ENCODE data around the gene HIPK2.

The HIPK2 gene

GRCh38 chr7:139646566-139646965 lies 131.2 kb downstream of the HIPK2 start:
- ATAC-seq: no peak; the same call in 1 of the 3 replicates
- TF ChIP-seq GLIS3 (CRISPR knock-in tag; IDR thresholded peaks at IDR 0.05) (no peak), PPARA (CRISPR knock-in tag; IDR thresholded peaks at IDR 0.05; ENCODE audit: borderline replicate concordance) (no peak), ISL1 (CRISPR knock-in tag; IDR thresholded peaks at IDR 0.05) (no peak), ESRRG (CRISPR knock-in tag; IDR thresholded peaks at IDR 0.05) (no peak)

DNA sequence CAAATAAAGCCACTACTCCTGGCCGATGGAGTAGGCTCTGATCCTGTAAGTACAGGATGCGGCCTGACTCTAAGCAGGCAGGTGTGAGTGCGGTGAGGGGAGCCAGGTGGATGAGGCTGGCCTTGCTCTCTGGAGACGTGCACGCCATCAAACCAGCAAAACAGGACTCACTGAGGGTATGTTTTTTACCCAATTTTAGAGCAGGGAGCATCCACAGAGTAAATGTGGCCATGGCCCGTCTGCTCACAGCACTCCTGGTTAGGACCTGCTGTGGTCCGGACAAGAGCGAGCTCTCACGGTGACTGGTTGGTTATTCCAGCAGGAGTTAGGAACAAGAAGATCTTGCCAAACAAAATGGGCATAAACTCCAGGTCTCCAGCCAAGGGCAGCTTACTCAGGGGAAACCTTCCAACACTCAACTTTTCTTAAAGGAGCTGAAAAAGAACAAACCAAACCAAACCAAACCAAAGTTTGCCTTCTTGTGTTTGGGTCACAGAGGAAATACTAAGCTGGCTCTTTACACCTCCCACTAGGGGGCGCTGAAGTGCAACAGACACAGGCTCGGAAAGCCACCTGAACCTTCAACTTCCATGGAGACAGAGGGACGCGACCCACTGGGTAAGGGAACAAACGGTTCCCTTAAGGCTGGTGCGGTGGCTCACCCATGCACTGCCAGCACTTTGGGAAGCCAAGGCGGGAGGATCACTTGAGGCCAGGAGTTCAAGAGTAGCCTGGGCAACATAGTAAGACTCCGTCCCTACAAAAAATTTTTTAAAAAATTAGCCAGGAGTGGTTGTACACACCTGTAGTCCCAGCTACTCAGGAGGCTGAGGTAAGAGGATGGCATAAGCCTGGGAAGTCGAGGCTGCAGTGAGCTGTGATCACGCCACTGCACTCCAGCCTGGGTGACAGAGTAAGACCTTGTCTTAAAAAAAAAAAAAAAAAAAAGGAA lies 131.9 kb downstream of the HIPK2 start:
- peak; percentile 91 for ATAC-seq
- TF ChIP-seq OSR1 (CRISPR knock-in tag; IDR thresholded peaks at IDR 0.05) (no peak), POU6F1 (CRISPR knock-in tag; IDR thresholded peaks at IDR 0.05; ENCODE audit: borderline replicate concordance, low read depth) (no peak), TCF4 (CRISPR knock-in tag; IDR thresholded peaks at IDR 0.05; ENCODE audit: borderline replicate concordance) (no peak), CSDC2 (CRISPR knock-in tag; IDR thresholded peaks at IDR 0.05) (no peak), ZNF8 (CRISPR knock-in tag; IDR thresholded peaks at IDR 0.05) (no peak)
- TF ChIP-seq, protein P1, sequence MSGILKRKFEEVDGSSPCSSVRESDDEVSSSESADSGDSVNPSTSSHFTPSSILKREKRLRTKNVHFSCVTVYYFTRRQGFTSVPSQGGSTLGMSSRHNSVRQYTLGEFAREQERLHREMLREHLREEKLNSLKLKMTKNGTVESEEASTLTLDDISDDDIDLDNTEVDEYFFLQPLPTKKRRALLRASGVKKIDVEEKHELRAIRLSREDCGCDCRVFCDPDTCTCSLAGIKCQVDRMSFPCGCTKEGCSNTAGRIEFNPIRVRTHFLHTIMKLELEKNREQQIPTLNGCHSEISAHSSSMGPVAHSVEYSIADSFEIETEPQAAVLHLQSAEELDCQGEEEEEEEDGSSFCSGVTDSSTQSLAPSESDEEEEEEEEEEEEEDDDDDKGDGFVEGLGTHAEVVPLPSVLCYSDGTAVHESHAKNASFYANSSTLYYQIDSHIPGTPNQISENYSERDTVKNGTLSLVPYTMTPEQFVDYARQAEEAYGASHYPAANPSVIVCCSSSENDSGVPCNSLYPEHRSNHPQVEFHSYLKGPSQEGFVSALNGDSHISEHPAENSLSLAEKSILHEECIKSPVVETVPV (CRISPR knock-in tag; IDR thresholded peaks at IDR 0.05): no peak

- TF ChIP-seq PATZ1 (CRISPR knock-in tag; IDR thresholded peaks at IDR 0.05; ENCODE audit: borderline replicate concordance): no peak
- TF ChIP-seq ZNF8 (CRISPR knock-in tag; IDR thresholded peaks at IDR 0.05): no peak
- TF ChIP-seq SNAI2 (CRISPR knock-in tag; IDR thresholded peaks at IDR 0.05): no peak
- TF ChIP-seq, protein P2, sequence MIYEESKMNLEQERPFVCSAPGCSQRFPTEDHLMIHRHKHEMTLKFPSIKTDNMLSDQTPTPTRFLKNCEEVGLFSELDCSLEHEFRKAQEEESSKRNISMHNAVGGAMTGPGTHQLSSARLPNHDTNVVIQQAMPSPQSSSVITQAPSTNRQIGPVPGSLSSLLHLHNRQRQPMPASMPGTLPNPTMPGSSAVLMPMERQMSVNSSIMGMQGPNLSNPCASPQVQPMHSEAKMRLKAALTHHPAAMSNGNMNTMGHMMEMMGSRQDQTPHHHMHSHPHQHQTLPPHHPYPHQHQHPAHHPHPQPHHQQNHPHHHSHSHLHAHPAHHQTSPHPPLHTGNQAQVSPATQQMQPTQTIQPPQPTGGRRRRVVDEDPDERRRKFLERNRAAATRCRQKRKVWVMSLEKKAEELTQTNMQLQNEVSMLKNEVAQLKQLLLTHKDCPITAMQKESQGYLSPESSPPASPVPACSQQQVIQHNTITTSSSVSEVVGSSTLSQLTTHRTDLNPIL (CRISPR knock-in tag; IDR thresholded peaks at IDR 0.05; ENCODE audit: low read depth): no peak
- TF ChIP-seq ISL1 (CRISPR knock-in tag; IDR thresholded peaks at IDR 0.05): no peak
- no peak for TF ChIP-seq RARB (CRISPR knock-in tag; IDR thresholded peaks at IDR 0.05)
- no peak for TF ChIP-seq PPARA (CRISPR knock-in tag; IDR thresholded peaks at IDR 0.05; ENCODE audit: borderline replicate concordance)
- no peak for ATAC-seq
These were observed 133.7 kb downstream of the HIPK2 start for GRCh38 chr7:139643951-139644585.

DNA sequence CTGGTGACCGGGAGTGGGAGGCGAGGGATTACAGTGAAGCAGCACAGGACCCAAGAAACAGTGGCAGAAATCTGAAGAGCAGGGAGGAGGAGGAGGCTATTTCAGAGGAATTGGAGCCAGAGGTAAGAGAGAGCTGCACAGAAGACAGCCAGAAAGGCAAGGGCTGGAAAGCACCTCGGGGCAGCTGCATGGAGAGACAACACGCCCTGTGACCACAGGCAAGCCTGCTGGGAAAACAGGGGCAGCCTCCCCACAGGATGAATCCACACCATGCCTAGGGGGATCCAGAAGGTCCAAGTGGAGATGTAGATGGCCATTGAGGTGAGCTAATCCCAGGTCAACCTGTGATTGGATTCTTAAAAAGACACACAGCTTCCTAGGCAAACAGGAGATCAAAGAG lies 135.5 kb downstream of the HIPK2 start:
- TF ChIP-seq PPARA (CRISPR knock-in tag; IDR thresholded peaks at IDR 0.05; ENCODE audit: borderline replicate concordance): no peak
- TF ChIP-seq, protein P1 (CRISPR knock-in tag; IDR thresholded peaks at IDR 0.05): no peak
- TF ChIP-seq GLIS3 (CRISPR knock-in tag; IDR thresholded peaks at IDR 0.05): no peak
- TF ChIP-seq ISL1 (CRISPR knock-in tag; IDR thresholded peaks at IDR 0.05): no peak
- no peak for TF ChIP-seq RARB (CRISPR knock-in tag; IDR thresholded peaks at IDR 0.05)
- TF ChIP-seq, protein P3, sequence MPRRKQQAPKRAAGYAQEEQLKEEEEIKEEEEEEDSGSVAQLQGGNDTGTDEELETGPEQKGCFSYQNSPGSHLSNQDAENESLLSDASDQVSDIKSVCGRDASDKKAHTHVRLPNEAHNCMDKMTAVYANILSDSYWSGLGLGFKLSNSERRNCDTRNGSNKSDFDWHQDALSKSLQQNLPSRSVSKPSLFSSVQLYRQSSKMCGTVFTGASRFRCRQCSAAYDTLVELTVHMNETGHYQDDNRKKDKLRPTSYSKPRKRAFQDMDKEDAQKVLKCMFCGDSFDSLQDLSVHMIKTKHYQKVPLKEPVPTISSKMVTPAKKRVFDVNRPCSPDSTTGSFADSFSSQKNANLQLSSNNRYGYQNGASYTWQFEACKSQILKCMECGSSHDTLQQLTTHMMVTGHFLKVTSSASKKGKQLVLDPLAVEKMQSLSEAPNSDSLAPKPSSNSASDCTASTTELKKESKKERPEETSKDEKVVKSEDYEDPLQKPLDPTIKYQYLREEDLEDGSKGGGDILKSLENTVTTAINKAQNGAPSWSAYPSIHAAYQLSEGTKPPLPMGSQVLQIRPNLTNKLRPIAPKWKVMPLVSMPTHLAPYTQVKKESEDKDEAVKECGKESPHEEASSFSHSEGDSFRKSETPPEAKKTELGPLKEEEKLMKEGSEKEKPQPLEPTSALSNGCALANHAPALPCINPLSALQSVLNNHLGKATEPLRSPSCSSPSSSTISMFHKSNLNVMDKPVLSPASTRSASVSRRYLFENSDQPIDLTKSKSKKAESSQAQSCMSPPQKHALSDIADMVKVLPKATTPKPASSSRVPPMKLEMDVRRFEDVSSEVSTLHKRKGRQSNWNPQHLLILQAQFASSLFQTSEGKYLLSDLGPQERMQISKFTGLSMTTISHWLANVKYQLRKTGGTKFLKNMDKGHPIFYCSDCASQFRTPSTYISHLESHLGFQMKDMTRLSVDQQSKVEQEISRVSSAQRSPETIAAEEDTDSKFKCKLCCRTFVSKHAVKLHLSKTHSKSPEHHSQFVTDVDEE (CRISPR knock-in tag; IDR thresholded peaks at IDR 0.05): no peak
- TF ChIP-seq OSR1 (CRISPR knock-in tag; IDR thresholded peaks at IDR 0.05): no peak
- TF ChIP-seq, protein P2 (CRISPR knock-in tag; IDR thresholded peaks at IDR 0.05; ENCODE audit: low read depth): no peak
- TF ChIP-seq ZC3H10 (CRISPR knock-in tag; IDR thresholded peaks at IDR 0.05): no peak
- no peak for TF ChIP-seq SNAI2 (CRISPR knock-in tag; IDR thresholded peaks at IDR 0.05)
- TF ChIP-seq BACH2 (CRISPR knock-in tag; IDR thresholded peaks at IDR 0.05; ENCODE audit: borderline replicate concordance): no peak
- no peak for ATAC-seq
